Activated T-cell treated with anti-CD3 and anti-CD28 coated beads, Interleukin-2, amount 50 U/mL, for 4 hours (primary cell): ENCODE data around the gene LILRB5. TPM values are rescaled to one million over a fixed set of nuclear protein-coding genes. Genes with fewer than 3 reads are reported as not detected.
"Not testable (repeated sequence)": the region's sequence is repeated elsewhere in the genome, so short reads cannot be mapped to it uniquely, and the experiment has no call there.

Source experiments
- ATAC-seq, 2 donors: fragments of 200-7000 bp; cut with Tn5 transposase; one replicate each; pipeline ENCODE4 v1.10.0; 2021
- DNase-seq: peaks from one replicate; pipeline ENCODE4 v3.0.0-alpha.2; 2020
- H3K27me3 Mint-ChIP-seq: one replicate; pipeline ENCODE4 v1.8.0; 2021; ENCODE audit warnings: low read depth, mixed read lengths
- H3K36me3 Mint-ChIP-seq: one replicate; pipeline ENCODE4 v1.8.0; 2022; ENCODE audit warnings: mixed read lengths; ENCODE audit not compliant: insufficient read depth
- H3K4me1 Mint-ChIP-seq: one replicate; pipeline ENCODE4 v1.8.0; 2021; ENCODE audit warnings: low read depth, mixed read lengths
- H3K4me3 Mint-ChIP-seq: one replicate; pipeline ENCODE4 v1.8.0; 2021; ENCODE audit warnings: mild to moderate bottlenecking, moderate library complexity, mixed read lengths
- H3K9me3 Mint-ChIP-seq: one replicate; pipeline ENCODE4 v1.8.0; 2021; ENCODE audit warnings: mixed read lengths
- total RNA-seq, 3 donors: library from RNA; stranded (reverse); gene quantifications; one replicate each; pipeline ENCODE4 v1.2.1, GENCODE V29; 2021

The LILRB5 gene
- total RNA-seq, 3 donors from 2014 or later, result not detected

- ATAC-seq, H3K27me3 Mint-ChIP-seq, H3K9me3 Mint-ChIP-seq, DNase-seq: not testable (repeated sequence)
- Mint-ChIP-seq H3K4me1 (peaks cover 91% of the 10 kb centered on the region), H3K36me3 (peaks cover 61% of the 10 kb centered on the region), H3K4me3 (peak overlapping the region; percentile 98)
Measured at GRCh38 chr19:54207193-54207592, 49.9 kb downstream of the LILRB5 start.

GRCh38 chr19:54206831-54207177 lies 50.3 kb downstream of the LILRB5 start:
- no peak for DNase-seq
- no peaks in the 10 kb centered on the region for H3K27me3 Mint-ChIP-seq
- H3K4me1 Mint-ChIP-seq, result peaks cover 95% of the 10 kb centered on the region
- H3K36me3 Mint-ChIP-seq, result peaks cover 64% of the 10 kb centered on the region
- no peak for ATAC-seq
- no peaks in the 10 kb centered on the region for H3K9me3 Mint-ChIP-seq
- H3K4me3 Mint-ChIP-seq, result peak overlapping the region; percentile 98

GRCh38 chr19:54206030-54206830 lies 50.8 kb downstream of the LILRB5 start:
- DNase-seq (no peak), ATAC-seq (no peak)
- peaks cover 70% of the 10 kb centered on the region for H3K36me3 Mint-ChIP-seq
- peak overlapping the region; percentile 98 for H3K4me3 Mint-ChIP-seq
- peaks cover 95% of the 10 kb centered on the region for H3K4me1 Mint-ChIP-seq
- no peaks in the 10 kb centered on the region for H3K27me3 Mint-ChIP-seq
- no peaks in the 10 kb centered on the region for H3K9me3 Mint-ChIP-seq

- H3K27me3 Mint-ChIP-seq, result no peaks in the 10 kb centered on the region
- ATAC-seq (no peak), DNase-seq (no peak)
- H3K4me3 Mint-ChIP-seq, result peak overlapping the region; percentile 98
- peaks cover 76% of the 10 kb centered on the region for H3K36me3 Mint-ChIP-seq
- H3K4me1 Mint-ChIP-seq, result peaks cover 87% of the 10 kb centered on the region
- H3K9me3 Mint-ChIP-seq, result no peaks in the 10 kb centered on the region
Measured at GRCh38 chr19:54204767-54205468, 52.2 kb downstream of the LILRB5 start.

GRCh38 chr19:54203151-54203611 lies 53.9 kb downstream of the LILRB5 start:
- DNase-seq, result no peak
- peak overlapping the region; percentile 98 for H3K4me3 Mint-ChIP-seq
- peaks cover 73% of the 10 kb centered on the region for H3K4me1 Mint-ChIP-seq
- ATAC-seq, result no peak
- H3K27me3 Mint-ChIP-seq, result no peaks in the 10 kb centered on the region
- no peaks in the 10 kb centered on the region for H3K9me3 Mint-ChIP-seq
- peaks cover 71% of the 10 kb centered on the region for H3K36me3 Mint-ChIP-seq

GRCh38 chr19:54201980-54202379 lies 55.1 kb downstream of the LILRB5 start:
- DNase-seq (no peak), ATAC-seq (no peak)
- peaks cover 62% of the 10 kb centered on the region for H3K36me3 Mint-ChIP-seq

GRCh38 chr19:54201172-54201701 lies 55.8 kb downstream of the LILRB5 start:
- ATAC-seq (no peak), DNase-seq (no peak)
- Mint-ChIP-seq H3K36me3 (peaks cover 54% of the 10 kb centered on the region), H3K27me3 (no peaks in the 10 kb centered on the region), H3K4me3 (peak overlapping the region; percentile 98), H3K9me3 (no peaks in the 10 kb centered on the region), H3K4me1 (peaks cover 54% of the 10 kb centered on the region)

More at GRCh38 chr19:54201980-54202379, 55.1 kb downstream of the LILRB5 start:
- Mint-ChIP-seq H3K9me3 (no peaks in the 10 kb centered on the region), H3K27me3 (no peaks in the 10 kb centered on the region), H3K4me3 (peak overlapping the region; percentile 98), H3K4me1 (peaks cover 61% of the 10 kb centered on the region)

Other genes starting within 250 kb of the LILRB5 start
- gene VSTM1, start 193.4 kb downstream of the LILRB5 start, total RNA-seq, result not detected
- not detected for gene TARM1, start 175.9 kb downstream of the LILRB5 start, total RNA-seq
- gene OSCAR, start 156.5 kb downstream of the LILRB5 start, total RNA-seq, result under 1 TPM in 1 of 3 donors, not detected in 2; 0.11 TPM
- 100 to 1,000 TPM; 118 to 170 (median 140) TPM for gene NDUFA3, start 154.4 kb downstream of the LILRB5 start, total RNA-seq
- gene TFPT, start 141.6 kb downstream of the LILRB5 start, total RNA-seq, result 10 to 100 TPM; 32.1 to 33.8 (median 33.0) TPM
- 100 to 1,000 TPM; 154 to 180 (median 161) TPM for gene PRPF31, start 141.5 kb downstream of the LILRB5 start, total RNA-seq
- gene CNOT3, start 119.5 kb downstream of the LILRB5 start, total RNA-seq, result 100 to 1,000 TPM in 2 of 3 donors, 10 to 100 TPM in 1; 90.8 to 102 (median 100) TPM
- 1 to 10 TPM; 5.6 to 9.7 (median 9.2) TPM for gene LENG1, start 97.6 kb downstream of the LILRB5 start, total RNA-seq
- under 1 TPM; 0.63 to 0.98 (median 0.79) TPM for gene TMC4, start 84.1 kb downstream of the LILRB5 start, total RNA-seq
- gene MBOAT7, start 67.7 kb downstream of the LILRB5 start, total RNA-seq, result 100 to 1,000 TPM in 2 of 3 donors, 10 to 100 TPM in 1; 96.3 to 122 (median 108) TPM
- gene TSEN34, start 66.0 kb downstream of the LILRB5 start, total RNA-seq, result 10 to 100 TPM; 22.7 to 29.1 (median 25.9) TPM
- gene RPS9, start 56.4 kb downstream of the LILRB5 start, total RNA-seq, result 1,000 to 10,000 TPM; 2,430 to 2,508 (median 2,489) TPM
- not detected for gene LILRB3, start 34.3 kb downstream of the LILRB5 start, total RNA-seq
- not detected for gene LILRA6, start 14.5 kb downstream of the LILRB5 start, total RNA-seq
- gene LILRB2, start 23.8 kb upstream of the LILRB5 start, total RNA-seq, result not detected
- gene LILRA5, start 55.9 kb upstream of the LILRB5 start, total RNA-seq, result not detected
- gene LILRA4, start 81.9 kb upstream of the LILRB5 start, total RNA-seq, result not detected
- 1 to 10 TPM; 4.7 to 6.1 (median 5.5) TPM for gene LAIR1, start 107.7 kb upstream of the LILRB5 start, total RNA-seq
- gene TTYH1, start 158.2 kb upstream of the LILRB5 start, total RNA-seq, result under 1 TPM in 1 of 3 donors, not detected in 2; 0.46 TPM
- gene LENG8, start 191.9 kb upstream of the LILRB5 start, total RNA-seq, result 100 to 1,000 TPM; 138 to 157 (median 145) TPM
- gene LENG9, start 206.5 kb upstream of the LILRB5 start, total RNA-seq, result 1 to 10 TPM; 4.8 to 5.4 (median 5.2) TPM
- gene CDC42EP5, start 216.0 kb upstream of the LILRB5 start, total RNA-seq, result under 1 TPM in 1 of 3 donors, not detected in 2; 0.30 TPM
- under 1 TPM; 0.35 to 0.76 (median 0.58) TPM for gene LAIR2, start 245.6 kb upstream of the LILRB5 start, total RNA-seq